ENCODE results near the gene ZFAND5.

ZFAND5 gene, protein sequence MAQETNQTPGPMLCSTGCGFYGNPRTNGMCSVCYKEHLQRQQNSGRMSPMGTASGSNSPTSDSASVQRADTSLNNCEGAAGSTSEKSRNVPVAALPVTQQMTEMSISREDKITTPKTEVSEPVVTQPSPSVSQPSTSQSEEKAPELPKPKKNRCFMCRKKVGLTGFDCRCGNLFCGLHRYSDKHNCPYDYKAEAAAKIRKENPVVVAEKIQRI

GRCh38 chr9:72364679-72365524 is at the start of gene ZFAND5:
Gene ZFAND5, minus strand, starts transcription at chr9:72365208. Its CDS starts 4,430 bp downstream, at chr9:72360778.
- Histone ChIP-seq H3K27me3 (ENCODE audit: insufficient read depth, low read length) (no peaks in the 10 kb centered on the region), H3K4me1 (ENCODE audit: insufficient read depth, low read length) (peaks cover 34% of the 10 kb centered on the region), H3K36me3 (ENCODE audit: insufficient read depth, low read length) (peaks cover 24% of the 10 kb centered on the region), H3K9me3 (ENCODE audit: low read length) (no peaks in the 10 kb centered on the region), H3K4me3 (ENCODE audit: low read length) (peak within 1 kb of the TSS; percentile 99), H2AFZ (ENCODE audit: low read depth, low read length) (peak within 1 kb of the TSS; percentile 44)

DNA sequence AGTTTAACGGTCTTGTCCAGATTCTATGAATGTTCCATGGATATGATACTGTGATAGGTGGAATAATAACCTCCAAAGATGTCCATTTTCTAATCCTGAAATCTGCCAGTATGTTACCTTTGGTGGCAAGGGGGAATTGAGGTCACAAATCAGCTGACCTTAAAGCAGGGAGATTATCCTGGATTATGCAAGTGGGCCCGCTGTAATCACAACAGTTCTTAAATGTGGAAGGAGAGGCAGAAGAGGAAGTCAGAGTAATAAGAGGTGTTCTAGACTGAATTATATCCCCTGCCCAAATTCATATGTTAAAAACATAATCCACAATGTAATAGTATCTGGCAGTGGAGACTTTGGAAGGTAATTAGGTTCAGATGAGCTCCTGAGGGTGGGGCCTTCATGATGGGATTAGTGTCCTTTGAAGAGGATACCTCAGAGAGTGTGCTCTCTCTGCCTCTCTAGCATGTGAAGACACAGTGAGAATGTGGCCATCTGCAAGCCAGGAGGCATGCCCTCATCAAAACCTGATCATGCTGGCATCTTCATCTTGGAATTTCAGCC is 47.6 kb upstream of the ZFAND5 start:
- no peak overlapping the region for H2AFZ ChIP-seq (ENCODE audit: low read depth, low read length)
- no peaks in the 10 kb centered on the region for H3K9me3 ChIP-seq (ENCODE audit: low read length)
- peaks cover under 1% of the 10 kb centered on the region for H3K4me1 ChIP-seq (ENCODE audit: insufficient read depth, low read length)
- H3K4me3 ChIP-seq (ENCODE audit: low read length): no peak overlapping the region
- H3K36me3 ChIP-seq (ENCODE audit: insufficient read depth, low read length): no peaks in the 10 kb centered on the region
- no peaks in the 10 kb centered on the region for H3K27me3 ChIP-seq (ENCODE audit: insufficient read depth, low read length)

DNA sequence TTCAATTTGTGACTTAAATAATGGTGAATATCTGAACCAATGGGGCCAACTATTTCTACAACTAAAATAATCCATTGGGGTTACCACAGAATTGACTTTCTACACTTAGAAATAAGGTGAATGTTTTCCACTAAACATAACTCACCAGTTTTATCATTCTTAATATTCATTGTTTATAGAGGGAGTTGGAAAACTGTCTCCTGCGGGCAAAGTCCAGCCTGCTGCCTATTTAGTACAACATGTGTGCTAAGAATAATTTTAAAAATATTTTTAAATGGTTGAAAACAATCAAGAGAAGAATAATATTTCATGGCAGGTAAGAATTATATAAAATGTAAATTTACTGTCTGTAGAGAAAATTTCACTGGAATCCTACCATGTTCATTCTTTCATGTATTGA is 45.2 kb upstream of the ZFAND5 start:
- Histone ChIP-seq H3K4me3 (ENCODE audit: low read length) (no peak overlapping the region), H3K4me1 (ENCODE audit: insufficient read depth, low read length) (peaks cover 9% of the 10 kb centered on the region), H2AFZ (ENCODE audit: low read depth, low read length) (no peak overlapping the region), H3K27me3 (ENCODE audit: insufficient read depth, low read length) (no peaks in the 10 kb centered on the region), H3K9me3 (ENCODE audit: low read length) (no peaks in the 10 kb centered on the region), H3K36me3 (ENCODE audit: insufficient read depth, low read length) (no peaks in the 10 kb centered on the region)

DNA sequence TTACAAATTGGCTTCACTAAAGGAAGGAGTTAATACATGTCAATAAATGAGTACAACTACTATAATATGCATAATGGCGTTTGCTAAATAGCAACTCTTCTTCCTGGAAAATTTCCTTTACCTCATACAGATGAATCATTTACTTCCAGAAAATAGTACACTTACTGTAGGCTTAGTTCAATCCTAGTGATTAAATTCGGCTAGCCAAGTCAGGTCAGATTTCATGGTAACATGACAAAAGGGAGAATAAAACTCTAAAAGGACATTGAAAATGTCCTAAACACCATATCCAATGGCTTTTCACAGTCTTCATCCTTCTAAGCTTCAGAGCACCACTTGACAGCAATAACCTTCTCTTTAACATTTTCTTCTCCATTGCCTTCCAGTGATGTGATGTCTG is 42.1 kb upstream of the ZFAND5 start:
- Histone ChIP-seq H3K36me3 (ENCODE audit: insufficient read depth, low read length) (no peaks in the 10 kb centered on the region), H2AFZ (ENCODE audit: low read depth, low read length) (no peak overlapping the region), H3K4me3 (ENCODE audit: low read length) (no peak overlapping the region), H3K9me3 (ENCODE audit: low read length) (no peaks in the 10 kb centered on the region), H3K4me1 (ENCODE audit: insufficient read depth, low read length) (peaks cover 9% of the 10 kb centered on the region), H3K27me3 (ENCODE audit: insufficient read depth, low read length) (no peaks in the 10 kb centered on the region)

GRCh38 chr9:72402744-72403143 is 37.7 kb upstream of the ZFAND5 start:
- H3K4me1 ChIP-seq (ENCODE audit: insufficient read depth, low read length): peaks cover 9% of the 10 kb centered on the region
- H3K27me3 ChIP-seq (ENCODE audit: insufficient read depth, low read length): no peaks in the 10 kb centered on the region
- no peak overlapping the region for H3K4me3 ChIP-seq (ENCODE audit: low read length)
- no peaks in the 10 kb centered on the region for H3K9me3 ChIP-seq (ENCODE audit: low read length)
- no peak overlapping the region for H2AFZ ChIP-seq (ENCODE audit: low read depth, low read length)
- H3K36me3 ChIP-seq (ENCODE audit: insufficient read depth, low read length): no peaks in the 10 kb centered on the region

DNA sequence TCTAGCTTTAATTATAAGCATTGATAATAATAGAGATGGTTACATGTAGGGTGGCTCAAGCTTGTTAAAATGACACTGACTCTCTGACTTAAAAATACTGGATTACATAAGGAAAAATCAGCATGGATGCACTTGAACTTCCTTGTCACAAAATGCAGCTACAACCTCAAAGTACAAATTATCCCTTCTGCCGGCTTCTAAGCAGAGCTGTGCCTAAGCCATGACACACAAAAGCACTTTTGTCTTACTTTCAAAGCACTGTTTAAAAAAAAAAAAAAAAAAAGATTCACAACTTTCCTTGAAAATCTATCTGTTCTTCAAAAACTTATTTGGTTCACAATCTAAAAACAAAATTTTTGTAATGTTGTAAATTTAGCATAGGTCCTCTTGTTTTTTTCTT is 36.4 kb upstream of the ZFAND5 start:
- Histone ChIP-seq H3K4me3 (ENCODE audit: low read length) (no peak overlapping the region), H3K9me3 (ENCODE audit: low read length) (no peaks in the 10 kb centered on the region), H3K4me1 (ENCODE audit: insufficient read depth, low read length) (no peaks in the 10 kb centered on the region), H2AFZ (ENCODE audit: low read depth, low read length) (peak overlapping the region; percentile 11), H3K36me3 (ENCODE audit: insufficient read depth, low read length) (no peaks in the 10 kb centered on the region), H3K27me3 (ENCODE audit: insufficient read depth, low read length) (no peaks in the 10 kb centered on the region)

DNA sequence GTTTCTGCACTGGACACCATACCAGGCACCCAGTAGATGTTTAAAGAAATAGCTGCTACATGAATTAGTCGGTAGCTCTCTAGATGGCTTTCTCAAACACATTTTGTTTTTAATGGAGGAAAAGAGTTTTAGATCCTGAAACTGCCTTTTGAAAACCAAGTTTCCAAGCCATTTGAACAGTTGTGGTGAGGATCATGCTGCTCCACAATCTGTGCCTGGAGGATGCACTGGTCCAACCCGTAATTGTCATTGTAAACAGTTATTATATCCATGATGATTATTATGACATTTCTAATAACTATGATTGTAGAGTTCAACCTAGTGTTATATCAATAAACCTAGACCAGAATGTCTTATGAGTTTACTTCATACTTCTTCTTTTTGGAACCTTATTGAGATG is 35.9 kb upstream of the ZFAND5 start:
- Histone ChIP-seq H3K36me3 (ENCODE audit: insufficient read depth, low read length) (no peaks in the 10 kb centered on the region), H3K4me3 (ENCODE audit: low read length) (no peak overlapping the region), H3K9me3 (ENCODE audit: low read length) (no peaks in the 10 kb centered on the region), H2AFZ (ENCODE audit: low read depth, low read length) (no peak overlapping the region), H3K27me3 (ENCODE audit: insufficient read depth, low read length) (no peaks in the 10 kb centered on the region), H3K4me1 (ENCODE audit: insufficient read depth, low read length) (no peaks in the 10 kb centered on the region)

DNA sequence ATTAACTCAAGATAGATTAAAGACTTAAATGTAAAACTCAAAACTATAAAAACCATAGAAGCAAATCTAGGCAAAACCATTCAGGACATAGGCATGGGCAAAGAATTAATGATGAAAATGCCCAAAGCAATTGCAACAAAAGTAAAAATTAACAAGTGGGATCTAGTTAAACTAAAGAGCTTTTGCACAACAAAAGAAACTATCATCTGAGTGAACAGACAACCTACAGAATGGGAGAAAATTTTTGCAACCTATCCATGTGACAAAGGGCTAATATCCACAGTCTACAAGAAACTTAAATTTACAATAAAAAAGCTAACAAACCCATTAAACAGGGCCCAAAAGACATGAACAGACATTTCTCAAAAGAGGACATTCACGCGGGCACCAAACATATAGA is 34.4 kb upstream of the ZFAND5 start:
- Histone ChIP-seq H3K9me3 (ENCODE audit: low read length) (no peaks in the 10 kb centered on the region), H3K4me3 (ENCODE audit: low read length) (no peak overlapping the region), H3K4me1 (ENCODE audit: insufficient read depth, low read length) (no peaks in the 10 kb centered on the region), H2AFZ (ENCODE audit: low read depth, low read length) (no peak overlapping the region), H3K27me3 (ENCODE audit: insufficient read depth, low read length) (no peaks in the 10 kb centered on the region), H3K36me3 (ENCODE audit: insufficient read depth, low read length) (no peaks in the 10 kb centered on the region)

DNA sequence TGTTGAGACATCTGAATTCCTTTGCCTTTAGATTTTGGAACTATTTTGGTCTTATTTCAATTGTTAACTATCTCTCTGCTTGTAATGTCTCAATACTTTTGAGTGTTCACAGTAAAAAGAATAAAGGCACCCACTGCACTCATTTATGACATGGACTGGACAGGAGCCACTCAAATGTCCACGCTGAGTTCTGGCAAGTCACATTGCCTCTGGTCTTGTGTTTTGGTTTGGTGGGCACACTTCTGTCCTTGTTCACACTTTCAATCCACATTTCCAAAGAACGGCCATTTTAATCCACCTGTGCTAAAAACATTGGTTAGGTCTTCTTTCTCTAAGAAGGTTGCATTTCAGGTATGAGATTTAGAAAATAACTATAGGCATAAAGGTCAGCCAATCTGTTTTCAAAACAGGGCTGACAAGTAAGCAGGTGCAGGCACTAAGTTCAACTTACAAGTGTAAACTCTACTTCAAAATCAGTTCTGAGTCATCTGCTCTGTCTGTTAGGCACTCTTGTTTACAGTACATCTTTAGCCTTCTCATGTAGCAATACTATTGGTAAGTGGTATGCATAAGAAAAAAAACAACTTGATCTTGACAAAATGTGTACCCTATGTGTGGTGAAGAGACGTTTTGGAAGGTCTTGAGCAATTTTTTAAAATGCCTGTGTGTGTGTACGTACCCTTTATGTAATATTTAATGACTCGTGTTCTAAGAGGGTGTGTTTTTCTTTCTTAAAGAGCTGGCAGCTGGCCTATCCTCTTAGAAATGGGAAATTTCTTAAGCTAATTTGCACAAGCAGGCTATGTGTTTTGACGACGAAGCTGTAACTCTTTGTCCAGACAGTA is 31.5 kb upstream of the ZFAND5 start:
- H3K9me3 ChIP-seq (ENCODE audit: low read length): no peaks in the 10 kb centered on the region
- H3K4me3 ChIP-seq (ENCODE audit: low read length): no peak overlapping the region
- no peaks in the 10 kb centered on the region for H3K4me1 ChIP-seq (ENCODE audit: insufficient read depth, low read length)
- no peaks in the 10 kb centered on the region for H3K36me3 ChIP-seq (ENCODE audit: insufficient read depth, low read length)
- H2AFZ ChIP-seq (ENCODE audit: low read depth, low read length): no peak overlapping the region
- no peaks in the 10 kb centered on the region for H3K27me3 ChIP-seq (ENCODE audit: insufficient read depth, low read length)

DNA sequence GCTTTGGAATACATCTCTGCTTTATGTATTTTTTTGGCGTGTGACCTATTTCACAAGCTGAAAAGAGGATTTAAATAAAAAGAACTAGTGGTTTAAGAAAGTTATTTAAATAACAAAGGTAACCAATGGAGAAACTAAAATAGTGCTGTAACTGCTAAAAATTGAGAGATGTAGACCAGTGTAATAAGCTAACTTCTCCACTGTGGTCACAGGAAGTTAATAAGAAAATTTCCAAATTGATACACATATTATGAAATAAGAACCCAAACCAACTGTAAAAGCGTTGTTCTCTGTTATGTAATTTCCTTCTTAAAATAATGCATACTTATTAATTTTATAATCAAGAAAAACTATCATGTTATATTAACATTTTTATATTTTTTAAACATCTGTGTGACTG is 29.1 kb upstream of the ZFAND5 start:
- Histone ChIP-seq H3K36me3 (ENCODE audit: insufficient read depth, low read length) (no peaks in the 10 kb centered on the region), H3K4me1 (ENCODE audit: insufficient read depth, low read length) (no peaks in the 10 kb centered on the region), H3K4me3 (ENCODE audit: low read length) (no peak overlapping the region), H3K9me3 (ENCODE audit: low read length) (peaks cover 4% of the 10 kb centered on the region), H2AFZ (ENCODE audit: low read depth, low read length) (no peak overlapping the region), H3K27me3 (ENCODE audit: insufficient read depth, low read length) (no peaks in the 10 kb centered on the region)

GRCh38 chr9:72390907-72391306 is 25.9 kb upstream of the ZFAND5 start:
- Histone ChIP-seq H2AFZ (ENCODE audit: low read depth, low read length) (no peak overlapping the region), H3K36me3 (ENCODE audit: insufficient read depth, low read length) (no peaks in the 10 kb centered on the region), H3K27me3 (ENCODE audit: insufficient read depth, low read length) (no peaks in the 10 kb centered on the region), H3K9me3 (ENCODE audit: low read length) (peaks cover 4% of the 10 kb centered on the region), H3K4me3 (ENCODE audit: low read length) (no peak overlapping the region), H3K4me1 (ENCODE audit: insufficient read depth, low read length) (no peaks in the 10 kb centered on the region)

- Histone ChIP-seq H3K4me1 (ENCODE audit: insufficient read depth, low read length) (no peaks in the 10 kb centered on the region), H3K4me3 (ENCODE audit: low read length) (no peak overlapping the region), H3K27me3 (ENCODE audit: insufficient read depth, low read length) (no peaks in the 10 kb centered on the region), H3K9me3 (ENCODE audit: low read length) (peaks cover 4% of the 10 kb centered on the region), H3K36me3 (ENCODE audit: insufficient read depth, low read length) (no peaks in the 10 kb centered on the region), H2AFZ (ENCODE audit: low read depth, low read length) (no peak overlapping the region)
Observed at GRCh38 chr9:72386186-72386585, 21.2 kb upstream of the ZFAND5 start.
